Retinal pigment epithelial cell (primary cell): ENCODE data around the gene KCTD14.

Experiments used
- DNase-seq: peaks from one replicate; pipeline ENCODE4 v3.0.0-alpha.2; 2010; ENCODE audit warnings: low read depth
- H3K4me3 ChIP-seq: 2 replicates; pipeline ENCODE4 v1.5.1; 2011; ENCODE audit warnings: mild to moderate bottlenecking, low read length, control low read depth, moderate library complexity
- TF ChIP-seq, protein P1 (sequence below): conservative IDR thresholded peaks from 2 replicates; pipeline ENCODE4 v1.5.1; 2011; ENCODE audit warnings: low read depth, low read length, control low read depth, inconsistent platforms

KCTD14 gene

DNA sequence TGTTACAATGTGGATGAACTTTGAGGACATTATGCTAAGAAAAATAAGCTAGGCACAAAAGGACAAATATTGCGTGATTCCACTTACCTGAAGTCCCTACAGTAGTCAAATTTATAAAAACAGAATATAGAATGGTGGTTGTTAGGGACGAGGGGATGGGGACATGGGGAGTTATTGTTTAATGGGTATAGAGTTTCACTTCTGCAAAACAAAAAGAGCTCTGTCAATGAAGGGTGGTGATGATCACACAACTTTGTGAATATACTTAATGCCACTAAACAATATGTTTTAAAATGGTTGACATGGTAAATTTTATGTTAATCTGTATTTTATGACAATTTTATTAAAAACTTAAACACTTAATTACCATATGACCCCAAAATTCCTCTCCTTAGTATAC lies 54.7 kb downstream of the KCTD14 start:
- TF ChIP-seq, protein P1, sequence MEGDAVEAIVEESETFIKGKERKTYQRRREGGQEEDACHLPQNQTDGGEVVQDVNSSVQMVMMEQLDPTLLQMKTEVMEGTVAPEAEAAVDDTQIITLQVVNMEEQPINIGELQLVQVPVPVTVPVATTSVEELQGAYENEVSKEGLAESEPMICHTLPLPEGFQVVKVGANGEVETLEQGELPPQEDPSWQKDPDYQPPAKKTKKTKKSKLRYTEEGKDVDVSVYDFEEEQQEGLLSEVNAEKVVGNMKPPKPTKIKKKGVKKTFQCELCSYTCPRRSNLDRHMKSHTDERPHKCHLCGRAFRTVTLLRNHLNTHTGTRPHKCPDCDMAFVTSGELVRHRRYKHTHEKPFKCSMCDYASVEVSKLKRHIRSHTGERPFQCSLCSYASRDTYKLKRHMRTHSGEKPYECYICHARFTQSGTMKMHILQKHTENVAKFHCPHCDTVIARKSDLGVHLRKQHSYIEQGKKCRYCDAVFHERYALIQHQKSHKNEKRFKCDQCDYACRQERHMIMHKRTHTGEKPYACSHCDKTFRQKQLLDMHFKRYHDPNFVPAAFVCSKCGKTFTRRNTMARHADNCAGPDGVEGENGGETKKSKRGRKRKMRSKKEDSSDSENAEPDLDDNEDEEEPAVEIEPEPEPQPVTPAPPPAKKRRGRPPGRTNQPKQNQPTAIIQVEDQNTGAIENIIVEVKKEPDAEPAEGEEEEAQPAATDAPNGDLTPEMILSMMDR: no peak
- DNase-seq: no peak
- H3K4me3 ChIP-seq: no peak overlapping the region

DNA sequence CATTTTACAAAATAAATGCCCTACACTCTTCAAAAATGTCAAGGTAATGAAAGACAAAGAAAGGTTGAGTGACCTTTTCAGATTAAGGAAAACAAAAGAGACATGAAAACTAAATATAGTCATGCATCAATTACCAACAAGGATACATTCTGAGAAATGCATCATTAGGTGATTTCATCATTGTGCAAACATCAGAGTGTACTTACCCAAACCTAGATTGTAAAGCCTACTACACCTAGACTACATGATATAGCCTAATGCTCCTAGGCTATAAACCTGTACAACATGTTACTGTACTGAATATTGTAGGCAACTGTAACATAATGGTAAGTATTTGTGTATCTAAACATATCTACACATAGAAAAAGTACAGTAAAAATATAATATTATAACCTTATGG lies 55.3 kb downstream of the KCTD14 start:
- TF ChIP-seq, protein P1: no peak
- no peak for DNase-seq
- H3K4me3 ChIP-seq: no peak overlapping the region

DNA sequence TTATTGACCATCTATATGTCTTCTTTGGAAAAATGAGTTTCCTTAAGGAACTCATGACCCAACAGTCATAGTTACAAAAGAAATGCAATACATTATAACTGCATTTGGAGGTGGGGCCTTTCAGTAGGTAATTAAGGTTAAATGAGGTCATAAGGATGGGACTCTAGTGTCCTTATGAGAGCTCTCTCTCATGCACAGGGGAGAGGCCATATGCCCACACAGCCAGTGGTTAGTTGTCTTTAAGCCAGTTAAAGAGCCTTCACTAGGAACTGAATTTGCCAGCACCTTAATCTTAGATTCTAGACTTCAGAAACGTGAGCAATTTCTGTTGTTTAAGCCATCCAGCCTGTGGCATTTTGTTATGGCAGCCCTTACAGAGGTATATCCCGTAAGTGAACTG lies 56.0 kb downstream of the KCTD14 start:
- no peak for DNase-seq
- TF ChIP-seq, protein P1: no peak

DNA sequence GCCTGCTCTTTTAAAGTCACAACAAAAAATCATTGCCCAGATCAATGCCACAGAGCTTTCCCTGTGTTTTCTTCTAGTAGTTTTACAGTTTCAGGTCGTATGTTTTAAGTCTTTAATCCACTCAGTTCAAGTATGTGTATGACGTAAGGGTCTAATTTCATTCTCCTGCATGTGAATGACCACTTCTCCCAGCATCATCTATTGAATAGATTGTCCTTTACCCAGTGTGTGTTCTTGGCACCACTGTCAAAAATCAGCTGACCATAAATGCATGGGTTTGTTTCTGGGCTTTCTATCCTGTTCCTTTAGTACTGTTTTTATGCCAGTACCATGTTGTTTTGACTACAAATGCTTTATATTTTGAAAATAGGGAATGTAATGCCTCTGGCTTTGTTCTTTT lies 56.7 kb downstream of the KCTD14 start:
- TF ChIP-seq, protein P1: no peak
- no peak for DNase-seq
- no peak overlapping the region for H3K4me3 ChIP-seq

More for the DNA sequence above, 56.0 kb downstream of the KCTD14 start:
- H3K4me3 ChIP-seq: no peak overlapping the region
